ENCODE measurements around the gene SPATC1L.

SPATC1L gene

GRCh38 chr21:46128933-46129571, 55.2 kb downstream of the SPATC1L start:
- TF ChIP-seq CTCF (IDR thresholded peaks at IDR 0.05; ENCODE audit: low read length) (no peak), EZH2 (IDR thresholded peaks at IDR 0.05; ENCODE audit: borderline replicate concordance, low read length) (no peak)
- H3K9me2 ChIP-seq (ENCODE audit: low read depth, low read length), result no peaks in the 10 kb centered on the region
- H3K4me1 ChIP-seq (ENCODE audit: insufficient read depth, low read length, severe bottlenecking), result no peaks in the 10 kb centered on the region
- no peaks in the 10 kb centered on the region for H3F3A ChIP-seq (ENCODE audit: insufficient read depth, low read length)
- H3K27ac ChIP-seq (ENCODE audit: low read depth, low read length, poor library complexity, severe bottlenecking), result no peak overlapping the region
- H3K9me3 ChIP-seq (ENCODE audit: low read length), result no peaks in the 10 kb centered on the region
- no peaks in the 10 kb centered on the region for H3K36me3 ChIP-seq (ENCODE audit: insufficient read depth, low read length)
- no peak overlapping the region for H3K4me3 ChIP-seq (ENCODE audit: low read depth, low read length, poor library complexity, severe bottlenecking)
- no peaks in the 10 kb centered on the region for H3K27me3 ChIP-seq (ENCODE audit: insufficient read depth, low read length)
- no peak overlapping the region for H3K9ac ChIP-seq (ENCODE audit: low read length)
- no peaks in the 10 kb centered on the region for H4K20me1 ChIP-seq (ENCODE audit: insufficient read depth, low read length)
- H3K4me2 ChIP-seq (ENCODE audit: low read length), result no peak overlapping the region
- no peak overlapping the region for H2AFZ ChIP-seq (ENCODE audit: low read length)
- no peaks in the 10 kb centered on the region for H3K79me2 ChIP-seq (ENCODE audit: insufficient read depth, low read length)

- Histone ChIP-seq H4K20me1 (ENCODE audit: insufficient read depth, low read length) (no peaks in the 10 kb centered on the region), H3K27ac (ENCODE audit: low read depth, low read length, poor library complexity, severe bottlenecking) (no peak overlapping the region), H3F3A (ENCODE audit: insufficient read depth, low read length) (no peaks in the 10 kb centered on the region), H3K27me3 (ENCODE audit: insufficient read depth, low read length) (no peaks in the 10 kb centered on the region), H3K36me3 (ENCODE audit: insufficient read depth, low read length) (no peaks in the 10 kb centered on the region), H3K4me1 (ENCODE audit: insufficient read depth, low read length, severe bottlenecking) (no peaks in the 10 kb centered on the region), H3K9me3 (ENCODE audit: low read length) (no peaks in the 10 kb centered on the region), H3K9me2 (ENCODE audit: low read depth, low read length) (no peaks in the 10 kb centered on the region), H3K4me3 (ENCODE audit: low read depth, low read length, poor library complexity, severe bottlenecking) (no peak overlapping the region), H3K9ac (ENCODE audit: low read length) (no peak overlapping the region), H2AFZ (ENCODE audit: low read length) (no peak overlapping the region), H3K79me2 (ENCODE audit: insufficient read depth, low read length) (no peaks in the 10 kb centered on the region), H3K4me2 (ENCODE audit: low read length) (no peak overlapping the region)
- TF ChIP-seq CTCF (IDR thresholded peaks at IDR 0.05; ENCODE audit: low read length) (no peak), EZH2 (IDR thresholded peaks at IDR 0.05; ENCODE audit: borderline replicate concordance, low read length) (no peak)
Measured at GRCh38 chr21:46128106-46128932, 55.9 kb downstream of the SPATC1L start.

- no peak overlapping the region for H3K9ac ChIP-seq (ENCODE audit: low read length)
- H3K9me3 ChIP-seq (ENCODE audit: low read length), result no peaks in the 10 kb centered on the region
- H3K79me2 ChIP-seq (ENCODE audit: insufficient read depth, low read length), result no peaks in the 10 kb centered on the region
- no peak overlapping the region for H3K4me3 ChIP-seq (ENCODE audit: low read depth, low read length, poor library complexity, severe bottlenecking)
- H3F3A ChIP-seq (ENCODE audit: insufficient read depth, low read length), result no peaks in the 10 kb centered on the region
- no peak overlapping the region for H3K4me2 ChIP-seq (ENCODE audit: low read length)
- no peaks in the 10 kb centered on the region for H4K20me1 ChIP-seq (ENCODE audit: insufficient read depth, low read length)
- H3K4me1 ChIP-seq (ENCODE audit: insufficient read depth, low read length, severe bottlenecking), result no peaks in the 10 kb centered on the region
- H3K27me3 ChIP-seq (ENCODE audit: insufficient read depth, low read length), result no peaks in the 10 kb centered on the region
- TF ChIP-seq CTCF (IDR thresholded peaks at IDR 0.05; ENCODE audit: low read length) (no peak), EZH2 (IDR thresholded peaks at IDR 0.05; ENCODE audit: borderline replicate concordance, low read length) (no peak)
- no peaks in the 10 kb centered on the region for H3K36me3 ChIP-seq (ENCODE audit: insufficient read depth, low read length)
- no peak overlapping the region for H3K27ac ChIP-seq (ENCODE audit: low read depth, low read length, poor library complexity, severe bottlenecking)
- H2AFZ ChIP-seq (ENCODE audit: low read length), result no peak overlapping the region
- H3K9me2 ChIP-seq (ENCODE audit: low read depth, low read length), result no peaks in the 10 kb centered on the region
Measured at GRCh38 chr21:46127239-46128105, 56.8 kb downstream of the SPATC1L start.

Data from OCI-LY1 (cell line).